Measurements from ENCODE around the gene CCNO.

CCNO gene

GRCh38 chr5:55222985-55223811, 10.2 kb downstream of the CCNO start:
- no peak for DNase-seq

- DNase-seq = peak; percentile 27
These were observed 11.1 kb downstream of the CCNO start for GRCh38 chr5:55222092-55222984.

GRCh38 chr5:55220433-55221185, 12.8 kb downstream of the CCNO start:
- DNase-seq = no peak

- DNase-seq = no peak
These were observed 13.6 kb downstream of the CCNO start for GRCh38 chr5:55219770-55220169.

- no peak for DNase-seq
These were observed 14.4 kb downstream of the CCNO start for GRCh38 chr5:55218967-55219366.

- DNase-seq = no peak
These were observed 22.1 kb downstream of the CCNO start for GRCh38 chr5:55211184-55211874.

GRCh38 chr5:55205001-55205400, 28.4 kb downstream of the CCNO start:
- DNase-seq = no peak

- peak; percentile 8 for DNase-seq
These were observed 42.2 kb downstream of the CCNO start for GRCh38 chr5:55191165-55191564.

GRCh38 chr5:55188656-55189540, 44.5 kb downstream of the CCNO start:
- no peak for DNase-seq

- no peak for DNase-seq
These were observed 46.0 kb downstream of the CCNO start for GRCh38 chr5:55187370-55187769.

Measured in MV-4-11 (cell line).